ENCODE data around the gene OPRD1.
"Not testable (repeated sequence)": the region's sequence is repeated elsewhere in the genome, so short reads cannot be mapped to it uniquely, and the experiment has no call there.

The OPRD1 gene

GRCh38 chr1:28847207-28847606 lies 35.2 kb downstream of the OPRD1 start:
- not testable (repeated sequence) for DNase-seq (ENCODE audit: low spot score)

- DNase-seq (ENCODE audit: low spot score), result no peak
These were observed 36.4 kb downstream of the OPRD1 start for GRCh38 chr1:28848416-28848815.

- no peak for DNase-seq (ENCODE audit: low spot score)
These were observed 41.2 kb downstream of the OPRD1 start for GRCh38 chr1:28853093-28853742.

GRCh38 chr1:28854406-28854805 lies 42.4 kb downstream of the OPRD1 start:
- DNase-seq (ENCODE audit: low spot score), result not testable (repeated sequence)

- DNase-seq (ENCODE audit: low spot score), result no peak
These were observed 43.1 kb downstream of the OPRD1 start for GRCh38 chr1:28855046-28855445.

- DNase-seq (ENCODE audit: low spot score), result no peak
These were observed 43.5 kb downstream of the OPRD1 start for GRCh38 chr1:28855469-28855951.

GRCh38 chr1:28855969-28856368 lies 44.0 kb downstream of the OPRD1 start:
- no peak for DNase-seq (ENCODE audit: low spot score)

GRCh38 chr1:28860332-28861073 lies 48.5 kb downstream of the OPRD1 start:
- no peak for DNase-seq (ENCODE audit: low spot score)

- DNase-seq (ENCODE audit: low spot score), result no peak
These were observed 50.8 kb downstream of the OPRD1 start for GRCh38 chr1:28862571-28863403.

- DNase-seq (ENCODE audit: low spot score), result no peak
These were observed 52.7 kb downstream of the OPRD1 start for GRCh38 chr1:28864695-28865094.

- DNase-seq (ENCODE audit: low spot score), result no peak
These were observed 54.2 kb downstream of the OPRD1 start for GRCh38 chr1:28865997-28866650.

GRCh38 chr1:28867850-28868249 lies 55.9 kb downstream of the OPRD1 start:
- DNase-seq (ENCODE audit: low spot score), result no peak

- no peak for DNase-seq (ENCODE audit: low spot score)
These were observed 58.0 kb downstream of the OPRD1 start for GRCh38 chr1:28869952-28870351.

- DNase-seq (ENCODE audit: low spot score), result no peak
These were observed 59.8 kb downstream of the OPRD1 start for GRCh38 chr1:28871631-28872401.

- DNase-seq (ENCODE audit: low spot score), result not testable (repeated sequence)
These were observed 63.2 kb downstream of the OPRD1 start for GRCh38 chr1:28875134-28875533.

- peak; percentile 83 for DNase-seq (ENCODE audit: low spot score)
These were observed 65.3 kb downstream of the OPRD1 start for GRCh38 chr1:28877132-28877781.

- no peak for DNase-seq (ENCODE audit: low spot score)
These were observed 66.8 kb downstream of the OPRD1 start for GRCh38 chr1:28878796-28879195.

GRCh38 chr1:28882009-28882628 lies 70.1 kb downstream of the OPRD1 start:
- peak; percentile 80 for DNase-seq (ENCODE audit: low spot score)

- no peak for DNase-seq (ENCODE audit: low spot score)
These were observed 71.3 kb downstream of the OPRD1 start for GRCh38 chr1:28883242-28883616.

- no peak for DNase-seq (ENCODE audit: low spot score)
These were observed 73.5 kb downstream of the OPRD1 start for GRCh38 chr1:28885472-28885877.

Measured in iPS-NIHi11 (cell line).